Islet precursor cell (in vitro differentiated cells): ENCODE data around the gene TRAF3IP1.
"Not testable (repeated sequence)": the region's sequence is repeated elsewhere in the genome, so short reads cannot be mapped to it uniquely, and the experiment has no call there.

Source experiments
- DNase-seq: peaks from one replicate; pipeline ENCODE4 v3.0.0-alpha.2; 2018

The TRAF3IP1 gene

GRCh38 chr2:238313289-238313990 is 6.9 kb upstream of the TRAF3IP1 start:
- no peak for DNase-seq

- DNase-seq = no peak
These were observed 6.3 kb upstream of the TRAF3IP1 start for GRCh38 chr2:238313991-238314350.

GRCh38 chr2:238314576-238314975 is 5.7 kb upstream of the TRAF3IP1 start:
- DNase-seq = no peak

- no peak for DNase-seq
These were observed 5.2 kb upstream of the TRAF3IP1 start for GRCh38 chr2:238315031-238315595.

GRCh38 chr2:238320648-238321281 is 447 bp downstream of the TRAF3IP1 start:
- peak; percentile 58 for DNase-seq

GRCh38 chr2:238321467-238321866 is 1.1 kb downstream of the TRAF3IP1 start:
- DNase-seq = no peak

- DNase-seq = no peak
These were observed 1.7 kb downstream of the TRAF3IP1 start for GRCh38 chr2:238322001-238322411.

- not testable (repeated sequence) for DNase-seq
These were observed 3.9 kb downstream of the TRAF3IP1 start for GRCh38 chr2:238324248-238324647.

GRCh38 chr2:238325694-238326093 is 5.4 kb downstream of the TRAF3IP1 start:
- no peak for DNase-seq

- peak; percentile 46 for DNase-seq
These were observed 6.6 kb downstream of the TRAF3IP1 start for GRCh38 chr2:238326801-238327365.

GRCh38 chr2:238327751-238328150 is 7.4 kb downstream of the TRAF3IP1 start:
- DNase-seq = no peak

- no peak for DNase-seq
These were observed 10.1 kb downstream of the TRAF3IP1 start for GRCh38 chr2:238330391-238330790.

GRCh38 chr2:238331916-238332315 is 11.6 kb downstream of the TRAF3IP1 start:
- no peak for DNase-seq

- no peak for DNase-seq
These were observed 14.6 kb downstream of the TRAF3IP1 start for GRCh38 chr2:238334885-238335284.

- not testable (repeated sequence) for DNase-seq
These were observed 15.3 kb downstream of the TRAF3IP1 start for GRCh38 chr2:238335591-238335990.

- no peak for DNase-seq
These were observed 15.8 kb downstream of the TRAF3IP1 start for GRCh38 chr2:238336151-238336550.

- DNase-seq = no peak
These were observed 16.6 kb downstream of the TRAF3IP1 start for GRCh38 chr2:238336793-238337444.

- no peak for DNase-seq
These were observed 17.5 kb downstream of the TRAF3IP1 start for GRCh38 chr2:238337846-238338245.

GRCh38 chr2:238338710-238339394 is 18.5 kb downstream of the TRAF3IP1 start:
- DNase-seq = no peak

GRCh38 chr2:238339395-238339780 is 19.1 kb downstream of the TRAF3IP1 start:
- no peak for DNase-seq

GRCh38 chr2:238339814-238340213 is 19.5 kb downstream of the TRAF3IP1 start:
- DNase-seq = no peak

GRCh38 chr2:238341536-238341935 is 21.2 kb downstream of the TRAF3IP1 start:
- DNase-seq = no peak

- no peak for DNase-seq
These were observed 23.7 kb downstream of the TRAF3IP1 start for GRCh38 chr2:238344035-238344434.
